GM21367 (cell line): ENCODE data around the gene PRICKLE2.

Experiments
- ATAC-seq: cut with Tn5 transposase; IDR thresholded peaks from one replicate; pipeline ENCODE4 v1.9.1; 2021; ENCODE audit not compliant: unreplicated experiment

Gene PRICKLE2

DNA sequence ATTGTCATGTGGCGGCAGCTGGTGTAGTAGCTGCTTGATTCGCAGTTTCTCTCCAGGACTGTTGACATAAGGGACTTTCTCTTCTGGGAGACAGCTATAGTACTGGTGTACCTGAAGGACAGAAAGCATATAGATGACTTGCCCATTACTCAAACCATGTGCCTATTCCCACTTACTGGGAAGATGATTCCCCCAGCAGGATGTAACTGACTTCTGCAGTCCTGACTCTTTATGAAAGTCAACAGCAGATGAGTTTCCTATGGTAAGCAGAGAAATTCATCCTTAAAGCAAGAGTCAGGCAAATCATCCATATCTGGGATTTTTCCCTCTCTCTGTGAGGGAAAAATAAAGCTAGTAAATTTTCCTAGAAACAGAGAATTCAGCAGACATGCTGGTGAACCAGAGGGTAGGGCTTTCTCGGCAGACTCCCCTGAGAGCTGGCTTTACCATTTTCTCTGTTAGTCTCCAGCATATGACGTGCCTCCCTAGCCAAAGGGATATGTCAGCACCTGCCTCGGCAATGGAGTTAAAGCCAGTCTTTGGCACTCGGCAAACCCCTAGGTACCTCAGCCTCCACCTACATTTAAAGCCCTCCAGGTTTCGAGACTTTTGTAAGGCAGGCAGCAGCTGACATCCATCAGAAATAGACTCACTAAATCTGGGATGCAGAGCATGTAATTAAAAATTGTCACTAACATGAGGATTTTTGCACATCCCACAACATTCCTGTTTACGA is 62.1 kb downstream of the PRICKLE2 start:
- ATAC-seq = no peak

GRCh38 chr3:64161481-64161952 is 63.7 kb downstream of the PRICKLE2 start:
- ATAC-seq = no peak

GRCh38 chr3:64160000-64160695 is 65.1 kb downstream of the PRICKLE2 start:
- no peak for ATAC-seq

DNA sequence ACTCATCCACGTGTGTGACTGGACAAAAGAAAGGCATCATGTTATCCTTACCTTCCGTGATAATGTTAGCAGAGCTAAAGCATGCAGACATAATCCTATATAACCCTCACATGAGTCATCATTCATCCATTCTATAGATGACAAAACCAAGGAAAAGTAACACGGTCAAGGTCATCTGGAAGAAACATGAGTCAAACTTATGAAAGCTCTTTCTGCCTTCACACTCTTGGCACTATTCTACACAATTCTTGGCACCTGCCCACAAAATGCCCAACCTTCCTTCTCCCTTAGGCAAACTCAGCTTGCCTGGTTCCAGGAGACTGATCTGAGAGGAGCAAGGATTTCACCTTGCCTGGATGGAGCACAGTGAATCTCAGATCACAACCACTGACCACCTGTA is 66.9 kb downstream of the PRICKLE2 start:
- no peak for ATAC-seq

DNA sequence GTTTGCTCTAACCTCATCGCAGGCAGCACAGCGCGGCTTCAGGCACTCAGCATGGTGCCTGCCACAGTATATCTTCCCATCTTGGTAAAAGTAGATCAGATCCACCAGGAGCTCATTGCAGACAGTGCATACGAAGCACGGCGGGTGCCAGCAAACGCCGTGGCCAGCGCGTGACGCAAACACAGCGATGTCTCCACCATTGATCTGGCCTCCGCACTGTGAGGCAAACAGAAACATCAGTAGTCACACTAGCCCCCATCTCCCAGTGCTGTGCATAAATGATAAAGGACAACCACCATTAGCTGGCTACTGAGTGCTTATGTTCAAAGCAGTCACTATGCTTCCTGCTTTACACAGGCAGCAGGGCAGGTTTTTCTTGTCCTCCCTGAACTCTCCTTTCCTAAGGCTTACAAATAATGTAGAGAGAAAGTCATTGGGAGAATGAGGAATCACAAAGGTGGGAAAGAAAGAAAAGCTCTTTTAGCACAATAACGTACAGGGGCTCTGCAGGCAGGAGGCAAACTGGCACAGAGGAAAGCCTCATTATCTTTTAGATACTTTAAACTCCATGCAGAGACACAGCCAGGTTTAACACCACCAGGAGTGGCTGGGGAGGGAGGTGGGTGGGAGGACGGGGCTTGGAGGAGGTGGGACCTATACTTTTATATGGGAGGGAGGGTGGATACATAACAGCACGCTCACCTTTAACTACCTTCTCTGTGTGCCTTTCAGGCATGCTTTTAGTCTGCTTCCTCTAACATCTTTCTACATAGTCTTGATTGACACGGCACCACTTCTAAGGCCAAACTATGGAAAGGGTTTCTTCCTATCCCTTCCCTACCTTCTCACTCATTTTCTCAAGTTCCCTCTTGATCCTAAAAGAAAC is 67.9 kb downstream of the PRICKLE2 start:
- ATAC-seq = no peak

GRCh38 chr3:64155328-64155727 is 69.9 kb downstream of the PRICKLE2 start:
- ATAC-seq = no peak

GRCh38 chr3:64152676-64153466 is 72.4 kb downstream of the PRICKLE2 start:
- ATAC-seq = no peak

DNA sequence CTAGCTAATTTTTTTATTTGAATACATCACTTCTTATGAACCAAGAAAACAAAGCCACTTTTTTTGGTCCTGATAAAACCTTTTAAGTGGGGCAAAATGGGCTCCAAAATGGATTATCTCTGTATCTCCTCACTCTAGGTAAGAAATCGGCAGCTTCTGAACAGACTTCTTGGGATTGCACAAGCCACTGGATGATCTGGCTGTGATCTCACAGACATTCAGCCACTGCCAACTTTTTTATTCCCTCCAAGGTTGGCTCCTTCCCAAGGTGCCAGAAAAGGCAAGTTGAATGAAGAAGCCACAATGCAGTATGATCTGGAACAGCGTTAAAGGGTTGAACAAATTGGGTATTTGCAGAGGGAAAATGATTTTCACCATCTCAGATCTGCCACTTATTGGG is 73.2 kb downstream of the PRICKLE2 start:
- no peak for ATAC-seq

- ATAC-seq = no peak
Observed at GRCh38 chr3:64151342-64151871, 73.9 kb downstream of the PRICKLE2 start.

GRCh38 chr3:64150623-64151207 is 74.6 kb downstream of the PRICKLE2 start:
- no peak for ATAC-seq

DNA sequence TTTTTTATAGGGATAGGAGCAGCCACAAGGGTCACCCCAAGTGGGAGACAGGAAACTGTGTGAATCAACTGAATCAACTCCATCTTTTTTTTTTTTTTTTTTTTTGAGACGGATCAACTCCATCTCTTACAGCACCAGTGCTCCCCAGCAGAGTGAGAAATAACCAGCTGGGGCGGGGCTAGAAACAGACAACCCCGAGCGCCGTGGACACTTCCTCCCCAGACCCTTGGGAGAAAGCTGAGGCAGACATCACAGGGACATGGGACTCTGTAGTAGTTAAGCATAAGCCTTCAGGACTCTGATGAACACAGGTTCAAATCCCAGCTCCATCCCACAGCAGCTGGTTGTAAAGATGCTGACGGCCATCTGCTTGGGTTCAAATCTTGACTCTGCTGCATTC is 75.4 kb downstream of the PRICKLE2 start:
- no peak for ATAC-seq

GRCh38 chr3:64148955-64149653 is 76.2 kb downstream of the PRICKLE2 start:
- ATAC-seq = no peak

- no peak for ATAC-seq
Observed at GRCh38 chr3:64147211-64147610, 78.1 kb downstream of the PRICKLE2 start.

GRCh38 chr3:64145438-64145837 is 79.8 kb downstream of the PRICKLE2 start:
- no peak for ATAC-seq

- ATAC-seq = no peak
Observed at GRCh38 chr3:64144241-64144900, 80.9 kb downstream of the PRICKLE2 start.

GRCh38 chr3:64143409-64144130 is 81.7 kb downstream of the PRICKLE2 start:
- no peak for ATAC-seq

DNA sequence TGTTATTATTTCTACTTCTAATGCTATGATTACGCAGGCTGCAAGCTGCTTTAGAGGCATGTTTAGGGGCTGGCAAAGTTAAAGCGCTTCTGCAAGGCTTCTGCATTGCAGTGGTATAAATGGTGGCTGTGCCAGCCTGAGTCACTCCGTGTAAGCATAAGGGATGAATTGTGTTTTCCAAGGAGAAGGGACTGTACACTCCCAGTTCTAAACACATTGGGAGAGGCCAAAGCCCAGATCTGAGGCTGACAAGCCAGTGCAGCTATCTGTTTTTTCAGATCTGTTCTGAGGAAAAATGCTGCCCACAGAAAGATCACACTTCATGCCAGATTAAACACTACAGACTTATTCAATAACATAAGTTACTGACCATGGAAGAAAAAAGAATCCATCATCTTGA is 83.8 kb downstream of the PRICKLE2 start:
- ATAC-seq = no peak

DNA sequence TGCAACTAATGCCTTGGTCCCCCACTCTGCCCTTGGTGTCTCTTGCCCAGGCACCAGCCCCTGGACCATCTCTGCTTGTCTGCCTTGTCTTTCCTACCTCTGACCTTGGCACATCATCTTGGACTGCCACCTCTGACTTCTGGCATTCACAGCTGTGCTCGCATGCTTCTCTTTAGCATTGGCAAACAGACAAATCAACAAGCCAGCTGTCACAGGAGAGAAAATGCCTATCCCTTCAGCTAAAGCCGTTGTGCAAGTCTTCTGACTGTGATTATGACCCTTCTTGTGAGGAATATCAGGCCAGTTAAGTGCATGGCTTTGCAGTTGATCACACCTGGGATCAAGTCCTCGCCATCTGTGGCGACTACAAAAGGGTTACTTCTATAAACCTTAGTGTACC is 84.6 kb downstream of the PRICKLE2 start:
- ATAC-seq = no peak
